DOHH2 (cell line): Measurements from ENCODE around the gene RGMB.
A peak's percentile ranks its signal among the peaks of the same experiment; 100 is the strongest.
"Not testable (repeated sequence)": the region's sequence is repeated elsewhere in the genome, so short reads cannot be mapped to it uniquely, and the experiment has no call there.

Experiments
- H3F3A ChIP-seq: fragments of 200-600 bp; sonication (generic), shearing (Covaris generic); 2 replicates; pipeline ENCODE4 v1.6.0; 2016; ENCODE audit warnings: antibody characterized with exemption, mild to moderate bottlenecking; ENCODE audit not compliant: control insufficient read depth, insufficient read depth
- H3K27ac ChIP-seq: fragments of 200-600 bp; sonication (generic); 2 replicates; pipeline ENCODE4 v1.5.1; 2014; ENCODE audit warnings: low read depth, mild to moderate bottlenecking, low read length, moderate library complexity
- H3K27me3 ChIP-seq: fragments of 200-600 bp; sonication (generic); 2 replicates; pipeline ENCODE4 v1.6.1; 2014; ENCODE audit warnings: mild to moderate bottlenecking, low read length, mixed read lengths; ENCODE audit not compliant: control insufficient read depth
- H3K36me3 ChIP-seq: fragments of 200-600 bp; sonication (generic); 2 replicates; pipeline ENCODE4 v1.6.1; 2014; ENCODE audit warnings: mild to moderate bottlenecking, low read length, moderate library complexity, mixed read lengths; ENCODE audit not compliant: control insufficient read depth
- H3K4me1 ChIP-seq: fragments of 200-600 bp; sonication (generic); 2 replicates; pipeline ENCODE4 v1.6.1; 2014; ENCODE audit warnings: mild to moderate bottlenecking, low read length, mixed read lengths; ENCODE audit not compliant: control insufficient read depth
- H3K4me2 ChIP-seq: fragments of 200-600 bp; sonication (generic); 2 replicates; pipeline ENCODE4 v1.6.0; 2014; ENCODE audit warnings: mild to moderate bottlenecking, low read length, moderate library complexity
- H3K4me3 ChIP-seq: fragments of 200-600 bp; sonication (generic); 2 replicates; pipeline ENCODE4 v1.5.1; 2014; ENCODE audit warnings: mild to moderate bottlenecking, low read length, mixed read lengths
- H3K79me2 ChIP-seq: fragments of 200-600 bp; sonication (generic); 2 replicates; pipeline ENCODE4 v1.6.1; 2014; ENCODE audit warnings: mild to moderate bottlenecking, low read length, mixed read lengths; ENCODE audit not compliant: control insufficient read depth
- H3K9me2 ChIP-seq: fragments of 200-600 bp; sonication (generic); replicated peaks from 2 replicates; pipeline ENCODE4 v1.6.1; 2014; ENCODE audit warnings: mild to moderate bottlenecking, low read length, mixed read lengths; ENCODE audit not compliant: control insufficient read depth
- H3K9me3 ChIP-seq: fragments of 200-600 bp; sonication (generic); 2 replicates; pipeline ENCODE4 v1.6.1; 2014; ENCODE audit warnings: antibody characterized with exemption, low read length, mixed read lengths; ENCODE audit not compliant: control insufficient read depth, insufficient read depth
- H4K20me1 ChIP-seq: fragments of 200-600 bp; sonication (generic); 2 replicates; pipeline ENCODE4 v1.6.0; 2014; ENCODE audit warnings: low read depth, mild to moderate bottlenecking, antibody characterized with exemption, low read length, moderate library complexity; ENCODE audit not compliant: control insufficient read depth, insufficient read depth
- EZH2phosphoT487 ChIP-seq: fragments of 200-600 bp; sonication (generic); IDR thresholded peaks from 2 replicates; pipeline ENCODE4 v1.6.1; 2017; ENCODE audit warnings: borderline replicate concordance, mild to moderate bottlenecking, antibody characterized with exemption, low read length, moderate library complexity, mixed read lengths
- TF ChIP-seq, protein P1 (sequence below): fragments of 200-600 bp; sonication (generic); IDR thresholded peaks from one replicate; pipeline ENCODE4 v1.5.1; 2014; ENCODE audit warnings: antibody characterized with exemption, mild to moderate bottlenecking, low read depth, low read length; ENCODE audit not compliant: poor library complexity, severe bottlenecking

Gene RGMB

GRCh38 chr5:98734646-98735045 is 38.8 kb upstream of the RGMB start:
- H3K27ac ChIP-seq, result no peak overlapping the region
- H3K79me2 ChIP-seq, result no peaks in the 10 kb centered on the region
- no peak overlapping the region for H3K4me3 ChIP-seq
- no peaks in the 10 kb centered on the region for H3K4me1 ChIP-seq
- H3K27me3 ChIP-seq, result no peaks in the 10 kb centered on the region
- TF ChIP-seq EZH2phosphoT487, result no peak
- TF ChIP-seq, protein P1, sequence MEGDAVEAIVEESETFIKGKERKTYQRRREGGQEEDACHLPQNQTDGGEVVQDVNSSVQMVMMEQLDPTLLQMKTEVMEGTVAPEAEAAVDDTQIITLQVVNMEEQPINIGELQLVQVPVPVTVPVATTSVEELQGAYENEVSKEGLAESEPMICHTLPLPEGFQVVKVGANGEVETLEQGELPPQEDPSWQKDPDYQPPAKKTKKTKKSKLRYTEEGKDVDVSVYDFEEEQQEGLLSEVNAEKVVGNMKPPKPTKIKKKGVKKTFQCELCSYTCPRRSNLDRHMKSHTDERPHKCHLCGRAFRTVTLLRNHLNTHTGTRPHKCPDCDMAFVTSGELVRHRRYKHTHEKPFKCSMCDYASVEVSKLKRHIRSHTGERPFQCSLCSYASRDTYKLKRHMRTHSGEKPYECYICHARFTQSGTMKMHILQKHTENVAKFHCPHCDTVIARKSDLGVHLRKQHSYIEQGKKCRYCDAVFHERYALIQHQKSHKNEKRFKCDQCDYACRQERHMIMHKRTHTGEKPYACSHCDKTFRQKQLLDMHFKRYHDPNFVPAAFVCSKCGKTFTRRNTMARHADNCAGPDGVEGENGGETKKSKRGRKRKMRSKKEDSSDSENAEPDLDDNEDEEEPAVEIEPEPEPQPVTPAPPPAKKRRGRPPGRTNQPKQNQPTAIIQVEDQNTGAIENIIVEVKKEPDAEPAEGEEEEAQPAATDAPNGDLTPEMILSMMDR, result peak; percentile 34
- H3K4me2 ChIP-seq, result no peak overlapping the region
- H4K20me1 ChIP-seq, result no peaks in the 10 kb centered on the region
- H3K9me3 ChIP-seq, result no peaks in the 10 kb centered on the region
- no peaks in the 10 kb centered on the region for H3K9me2 ChIP-seq
- H3K36me3 ChIP-seq, result no peaks in the 10 kb centered on the region
- H3F3A ChIP-seq, result no peaks in the 10 kb centered on the region

DNA sequence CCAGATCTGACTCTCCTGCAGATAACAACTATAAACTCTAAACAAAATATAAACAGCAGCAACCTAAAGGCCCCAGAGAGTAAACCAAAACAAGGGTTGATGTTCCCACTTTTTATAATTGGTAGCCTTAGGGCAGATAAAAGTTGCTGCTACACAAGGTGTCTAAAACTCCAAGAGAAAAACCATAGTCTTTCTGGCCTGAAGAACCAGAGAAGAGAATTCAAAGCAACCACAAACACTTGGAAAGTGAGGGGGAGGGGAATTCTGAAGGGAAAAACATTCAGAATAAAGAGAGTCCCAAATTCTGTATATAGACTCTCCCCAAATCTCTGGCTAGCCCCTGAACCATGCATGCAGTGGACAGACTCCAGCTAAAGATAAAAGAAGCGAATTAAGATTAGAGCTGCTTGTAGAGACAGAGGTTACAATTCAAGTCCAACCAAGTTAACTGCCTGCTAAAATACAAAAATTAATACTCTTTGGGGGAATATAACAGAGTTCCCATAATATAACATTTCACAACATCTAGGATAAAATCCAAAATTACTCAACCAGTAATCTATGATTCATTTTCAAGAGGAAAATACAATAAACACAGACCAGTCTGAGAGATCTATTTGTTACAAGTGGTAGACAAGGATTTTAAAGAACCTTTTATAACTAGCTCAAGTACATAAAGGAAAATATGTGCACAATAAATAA is 37.5 kb upstream of the RGMB start:
- H4K20me1 ChIP-seq, result no peaks in the 10 kb centered on the region
- TF ChIP-seq EZH2phosphoT487, result no peak
- TF ChIP-seq, protein P1, result no peak
- no peaks in the 10 kb centered on the region for H3K9me3 ChIP-seq
- H3K4me3 ChIP-seq, result no peak overlapping the region
- no peaks in the 10 kb centered on the region for H3K36me3 ChIP-seq
- H3K4me2 ChIP-seq, result no peak overlapping the region
- H3K27me3 ChIP-seq, result no peaks in the 10 kb centered on the region
- no peaks in the 10 kb centered on the region for H3K9me2 ChIP-seq
- no peaks in the 10 kb centered on the region for H3F3A ChIP-seq
- no peaks in the 10 kb centered on the region for H3K4me1 ChIP-seq
- no peak overlapping the region for H3K27ac ChIP-seq
- H3K79me2 ChIP-seq, result no peaks in the 10 kb centered on the region

DNA sequence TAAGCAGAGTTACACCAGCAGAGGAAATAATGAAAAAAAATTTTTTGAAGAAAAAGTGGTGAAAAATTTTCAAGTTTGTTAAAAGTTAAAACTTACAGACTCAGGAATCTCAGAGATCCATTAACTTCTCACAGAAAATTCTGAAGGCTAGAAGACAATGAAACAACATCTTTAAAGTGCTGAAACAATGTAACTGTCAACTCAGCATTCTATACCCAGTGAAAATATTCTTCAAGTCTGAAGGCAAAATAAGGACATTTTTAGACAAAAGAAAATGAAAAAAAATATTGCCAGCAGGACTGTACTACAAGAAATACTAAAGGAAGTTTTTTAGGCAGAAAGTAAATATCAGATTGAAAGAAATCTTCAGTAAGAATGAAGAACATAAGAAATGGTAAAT is 36.7 kb upstream of the RGMB start:
- Histone ChIP-seq H3K27ac (no peak overlapping the region), H3K4me1 (no peaks in the 10 kb centered on the region)

DNA sequence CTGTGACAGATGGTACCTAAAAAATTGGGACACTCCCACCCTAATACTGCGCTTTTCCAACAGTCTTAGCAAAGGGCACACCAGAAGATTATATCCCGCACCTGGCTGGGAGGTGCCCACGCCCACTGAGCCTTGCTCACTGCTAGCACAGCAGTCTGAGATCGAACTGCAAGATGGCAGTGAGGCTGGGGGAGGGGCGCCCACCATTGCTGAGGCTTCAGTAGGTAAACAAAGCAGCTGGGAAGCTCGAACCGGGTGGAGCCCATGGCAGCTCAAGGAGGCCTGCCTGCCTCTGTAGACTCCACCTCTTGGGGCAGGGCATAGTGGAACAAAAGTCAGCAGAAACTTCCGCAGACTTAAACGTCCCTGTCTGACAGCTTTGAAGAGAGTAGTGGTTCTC is 36.0 kb upstream of the RGMB start:
- H3K4me2 ChIP-seq, H3K27ac ChIP-seq, H3K9me2 ChIP-seq, H3K36me3 ChIP-seq, H3K4me1 ChIP-seq, H3K79me2 ChIP-seq, H4K20me1 ChIP-seq, H3K4me3 ChIP-seq, H3K9me3 ChIP-seq, H3K27me3 ChIP-seq, H3F3A ChIP-seq: not testable (repeated sequence)

More for the DNA sequence above, 36.7 kb upstream of the RGMB start:
- no peak overlapping the region for H3K4me3 ChIP-seq
- no peak overlapping the region for H3K4me2 ChIP-seq
- H3K36me3 ChIP-seq, result no peaks in the 10 kb centered on the region
- no peaks in the 10 kb centered on the region for H3F3A ChIP-seq
- no peaks in the 10 kb centered on the region for H3K9me2 ChIP-seq
- H3K79me2 ChIP-seq, result no peaks in the 10 kb centered on the region
- no peaks in the 10 kb centered on the region for H3K9me3 ChIP-seq
- no peaks in the 10 kb centered on the region for H3K27me3 ChIP-seq
- no peaks in the 10 kb centered on the region for H4K20me1 ChIP-seq
- no peak for TF ChIP-seq EZH2phosphoT487
- TF ChIP-seq, protein P1, result no peak

- H3K27me3 ChIP-seq, H3K27ac ChIP-seq, H3K36me3 ChIP-seq, H3K4me1 ChIP-seq, H3K4me2 ChIP-seq, H3K9me2 ChIP-seq, H3K9me3 ChIP-seq, H3K4me3 ChIP-seq, H3K79me2 ChIP-seq, H3F3A ChIP-seq, H4K20me1 ChIP-seq: not testable (repeated sequence)
Observed at GRCh38 chr5:98738481-98739149, 34.8 kb upstream of the RGMB start.
